Trophoblast cell (in vitro differentiated cells and primary cell): ENCODE results near the gene TMEM120B.

Experiments
- DNase-seq, 2 donors: peaks; one replicate each; pipeline ENCODE4 v3.0.0-alpha.2; 2016
- H2AFZ ChIP-seq: 2 replicates; pipeline ENCODE4 v1.6.1; 2013; ENCODE audit warnings: low read length, moderate library complexity, mild to moderate bottlenecking; ENCODE audit not compliant: insufficient read depth, poor library complexity
- H2AK5ac ChIP-seq: 2 replicates; pipeline ENCODE4 v1.6.1; 2013; ENCODE audit warnings: mild to moderate bottlenecking, low read length
- H2BK120ac ChIP-seq: 2 replicates; pipeline ENCODE4 v1.6.1; 2013; ENCODE audit warnings: low read length, mild to moderate bottlenecking, moderate library complexity; ENCODE audit not compliant: insufficient read depth, poor library complexity
- H2BK12ac ChIP-seq: 2 replicates; pipeline ENCODE4 v1.6.1; 2013; ENCODE audit warnings: mild to moderate bottlenecking, low read length, moderate library complexity
- H2BK5ac ChIP-seq: 2 replicates; pipeline ENCODE4 v1.6.1; 2013; ENCODE audit warnings: low read length, low read depth, moderate library complexity, mild to moderate bottlenecking; ENCODE audit not compliant: poor library complexity
- H3K14ac ChIP-seq: 2 replicates; pipeline ENCODE4 v1.6.1; 2013; ENCODE audit warnings: mild to moderate bottlenecking, low read length
- H3K18ac ChIP-seq: 2 replicates; pipeline ENCODE4 v1.6.1; 2013; ENCODE audit warnings: mild to moderate bottlenecking, low read length
- H3K23ac ChIP-seq: 2 replicates; pipeline ENCODE4 v1.6.1; 2013; ENCODE audit warnings: low read length
- H3K27ac ChIP-seq: 2 replicates; pipeline ENCODE4 v1.5.1; 2013; ENCODE audit warnings: low read depth, mild to moderate bottlenecking, inconsistent platforms, low read length, moderate library complexity
- H3K27me3 ChIP-seq: 2 replicates; pipeline ENCODE4 v1.6.1; 2013; ENCODE audit warnings: inconsistent platforms, mild to moderate bottlenecking, low read length, moderate library complexity; ENCODE audit not compliant: insufficient read depth
- H3K36me3 ChIP-seq, 2 experiments: 1 replicate in 1 of 2; 2 replicates in 1 of 2; pipeline ENCODE4 v1.6.1; 2013; ENCODE audit warnings: low read length in 2 of 2, mild to moderate bottlenecking in 2 of 2, moderate library complexity in 1 of 2; ENCODE audit not compliant: insufficient read depth in 2 of 2, control insufficient read depth in 1 of 2
- H3K4ac ChIP-seq: 2 replicates; pipeline ENCODE4 v1.6.1; 2013; ENCODE audit warnings: low read depth, mild to moderate bottlenecking, low read length, moderate library complexity
- H3K4me1 ChIP-seq, 2 experiments: 1 replicate in 1 of 2; 2 replicates in 1 of 2; pipeline ENCODE4 v1.6.1; 2013; ENCODE audit warnings: low read length in 2 of 2, mild to moderate bottlenecking in 2 of 2, moderate library complexity in 1 of 2; ENCODE audit not compliant: insufficient read depth in 2 of 2, control insufficient read depth in 1 of 2
- H3K4me2 ChIP-seq: 2 replicates; pipeline ENCODE4 v1.6.1; 2013; ENCODE audit warnings: inconsistent platforms, mild to moderate bottlenecking, low read length, moderate library complexity
- H3K4me3 ChIP-seq: 2 replicates; pipeline ENCODE4 v1.5.1; 2013; ENCODE audit warnings: mild to moderate bottlenecking, low read depth, low read length, inconsistent platforms
- H3K79me1 ChIP-seq: one replicate; pipeline ENCODE4 v1.6.1; 2013; ENCODE audit warnings: low read length
- H3K79me2 ChIP-seq: 2 replicates; pipeline ENCODE4 v1.6.1; 2013; ENCODE audit warnings: low read length, mild to moderate bottlenecking; ENCODE audit not compliant: control insufficient read depth, insufficient read depth, poor library complexity
- H3K9ac ChIP-seq: 2 replicates; pipeline ENCODE4 v1.6.1; 2013; ENCODE audit warnings: mild to moderate bottlenecking, low read length
- H3K9me3 ChIP-seq: 2 replicates; pipeline ENCODE4 v1.6.1; 2013; ENCODE audit warnings: low read depth, mild to moderate bottlenecking, control low read depth, inconsistent platforms, low read length; ENCODE audit not compliant: insufficient read depth
- H4K12ac ChIP-seq: 2 replicates; pipeline ENCODE4 v1.6.1; 2013; ENCODE audit warnings: low read depth, mild to moderate bottlenecking, low read length, moderate library complexity
- H4K8ac ChIP-seq: 2 replicates; pipeline ENCODE4 v1.6.1; 2013; ENCODE audit warnings: low read depth, mild to moderate bottlenecking, low read length, moderate library complexity
- H4K91ac ChIP-seq: one replicate; pipeline ENCODE4 v1.6.1; 2013; ENCODE audit warnings: low read depth, mild to moderate bottlenecking, low read length, moderate library complexity
- WGBS: extraction: QIAGEN DNeasy Blood & Tissue Kit; methylation state at CpG from one replicate; pipeline ENCODE4 v1.1.7; 2013; ENCODE audit warnings: missing lambda C conversion rate; ENCODE audit not compliant: insufficient read length, insufficient coverage; ENCODE audit errors: extremely low coverage; 5-methylcytosine and 5-hydroxymethylcytosine counted together

Gene TMEM120B

DNA sequence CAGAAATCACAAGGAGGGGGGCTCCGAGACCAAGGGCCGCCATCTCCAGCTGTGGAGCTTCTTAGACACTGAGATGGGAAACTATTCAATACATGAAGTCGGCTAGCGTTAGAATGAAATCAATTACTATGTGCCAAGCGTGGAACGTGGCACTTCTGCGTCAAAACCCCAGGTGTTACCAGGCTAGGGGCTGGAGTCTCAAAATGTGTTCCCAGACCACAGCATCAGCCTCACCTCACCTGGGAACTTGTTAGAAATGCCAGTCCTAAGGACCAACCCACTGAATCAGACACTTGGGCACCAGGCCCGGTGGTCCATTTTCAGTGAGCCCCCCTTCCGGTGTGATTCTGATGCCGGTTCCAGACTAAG, 86.2 kb downstream of the TMEM120B start:
- Histone ChIP-seq H4K12ac (no peak overlapping the region), H3K9me3 (no peaks in the 10 kb centered on the region), H2AK5ac (peak overlapping the region; percentile 28), H2BK120ac (no peak overlapping the region), H2AFZ (no peak overlapping the region), H3K14ac (peak overlapping the region; percentile 35), H3K4me3 (peak overlapping the region; percentile 54), H2BK12ac (peak overlapping the region; percentile 59), H2BK5ac (peak overlapping the region; percentile 85), H3K4me1 (peaks cover 26 to 43% of the 10 kb centered on the region in 2 experiments), H4K8ac (peak overlapping the region; percentile 40), H3K27ac (peak overlapping the region; percentile 82), H3K4ac (peak overlapping the region; percentile 6), H3K36me3 (peaks cover 18 to 31% of the 10 kb centered on the region in 2 experiments), H3K9ac (peak overlapping the region; percentile 25), H3K79me1 (peaks cover 52% of the 10 kb centered on the region), H4K91ac (peak overlapping the region; percentile 47), H3K79me2 (peaks cover 39% of the 10 kb centered on the region), H3K18ac (peak overlapping the region; percentile 26), H3K4me2 (peak overlapping the region; percentile 63), H3K27me3 (no peaks in the 10 kb centered on the region), H3K23ac (no peak overlapping the region)
- peak in 1 of 2 donors; percentile 44 for DNase-seq
- no CpG with 5 or more reads among the region's 10 CpGs for WGBS

DNA sequence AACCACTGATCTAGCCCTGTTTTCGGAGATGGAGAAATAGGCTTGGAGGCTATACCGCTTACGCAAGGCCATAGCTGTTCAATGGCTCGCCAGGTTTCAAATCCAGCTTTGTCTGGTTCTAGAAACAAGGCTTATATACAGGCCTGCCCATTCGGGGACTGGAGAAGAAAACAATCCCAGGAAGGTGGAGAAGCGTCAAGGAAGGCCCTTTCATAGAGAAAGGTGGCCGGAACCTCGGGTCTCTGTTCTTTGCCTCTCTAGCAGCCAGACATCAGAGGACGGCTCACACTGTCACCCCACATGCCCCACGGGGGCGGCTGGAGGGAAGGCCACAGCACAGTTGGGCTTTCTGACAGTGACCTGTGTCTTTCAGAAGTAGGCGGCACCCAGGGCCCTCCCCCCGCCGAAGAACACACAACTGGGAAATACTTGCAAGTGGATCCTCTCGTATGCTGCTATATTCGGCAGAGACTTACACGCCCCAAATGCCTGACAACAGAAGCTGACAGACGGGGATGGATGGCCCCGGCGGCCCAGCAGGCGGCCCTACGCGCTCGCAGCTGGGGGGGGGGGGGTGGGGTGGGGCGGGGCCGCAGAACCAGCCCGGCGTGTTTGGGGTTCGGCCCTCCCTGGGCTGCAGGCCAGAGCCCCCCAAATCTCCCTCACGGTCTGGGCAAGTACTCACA, 86.7 kb downstream of the TMEM120B start:
- peaks cover 18 to 31% of the 10 kb centered on the region in 2 experiments for H3K36me3 ChIP-seq
- peak; percentile 78 to 80 for DNase-seq
- H4K12ac ChIP-seq = peak overlapping the region; percentile 96
- peaks cover 37% of the 10 kb centered on the region for H3K79me2 ChIP-seq
- peak overlapping the region; percentile 95 for H4K8ac ChIP-seq
- H3K14ac ChIP-seq = peak overlapping the region; percentile 100
- peak overlapping the region; percentile 72 for H3K4me3 ChIP-seq
- H3K27ac ChIP-seq = peak overlapping the region; percentile 100
- peak overlapping the region; percentile 100 for H4K91ac ChIP-seq
- WGBS = no CpG with 5 or more reads among the region's 30 CpGs
- H2BK120ac ChIP-seq = peak overlapping the region; percentile 96
- H3K9me3 ChIP-seq = no peaks in the 10 kb centered on the region
- H2AFZ ChIP-seq = peak overlapping the region; percentile 72
- H3K4me2 ChIP-seq = peak overlapping the region; percentile 78
- H3K23ac ChIP-seq = no peak overlapping the region
- H3K27me3 ChIP-seq = no peaks in the 10 kb centered on the region
- peak overlapping the region; percentile 100 for H2BK5ac ChIP-seq
- peaks cover 23 to 39% of the 10 kb centered on the region in 2 experiments for H3K4me1 ChIP-seq
- peak overlapping the region; percentile 99 for H3K18ac ChIP-seq
- H2BK12ac ChIP-seq = peak overlapping the region; percentile 91
- peak overlapping the region; percentile 80 for H3K9ac ChIP-seq
- peak overlapping the region; percentile 99 for H3K4ac ChIP-seq
- H2AK5ac ChIP-seq = peak overlapping the region; percentile 100
- H3K79me1 ChIP-seq = peaks cover 51% of the 10 kb centered on the region

DNA sequence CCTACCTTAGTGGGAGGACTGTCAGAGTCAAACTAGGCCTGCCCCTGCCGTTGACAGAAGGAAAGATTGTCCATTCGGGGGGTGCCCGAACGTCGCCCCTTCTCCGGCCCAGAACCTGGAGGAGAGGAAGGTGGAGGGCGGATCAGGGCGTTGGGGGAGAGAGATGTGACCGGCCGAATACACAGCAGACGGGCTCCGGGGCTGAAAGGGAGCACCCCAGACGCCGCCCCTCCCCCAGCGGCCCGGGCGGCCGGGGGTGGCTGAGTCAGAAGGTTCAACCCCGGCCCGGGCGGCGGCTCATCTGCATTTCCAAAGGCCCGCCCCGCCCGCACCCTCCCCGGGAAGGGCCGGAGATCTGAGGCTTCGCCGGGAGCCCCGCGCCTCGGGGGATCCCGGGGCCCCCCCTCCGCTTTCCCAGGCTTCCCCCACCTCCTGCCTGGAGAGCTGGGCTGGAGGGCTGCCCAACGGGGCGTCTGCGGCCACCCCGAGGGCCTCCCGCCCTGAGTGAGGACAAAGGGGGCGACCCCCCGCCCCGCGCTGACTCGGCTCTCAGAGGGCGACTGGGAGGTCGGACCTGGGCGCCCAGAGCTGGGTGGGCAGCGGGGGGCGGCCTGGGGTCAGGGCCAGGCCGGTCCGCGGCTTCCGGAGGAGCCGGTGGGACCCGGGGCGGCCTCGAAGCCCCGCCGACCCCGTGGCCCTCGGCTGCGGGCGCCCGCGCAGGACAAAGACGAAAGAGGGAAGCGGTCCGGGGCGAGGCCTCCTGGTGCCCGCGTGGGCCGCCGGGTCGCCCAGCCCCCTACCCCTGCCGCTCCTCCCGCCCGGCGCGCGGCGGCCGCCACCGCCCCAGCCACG, 87.5 kb downstream of the TMEM120B start:
- Histone ChIP-seq H2BK120ac (peak overlapping the region; percentile 96), H2BK12ac (peak overlapping the region; percentile 91)
- WGBS = no CpG with 5 or more reads among the region's 84 CpGs

More for the DNA sequence above, 87.5 kb downstream of the TMEM120B start:
- Histone ChIP-seq H2AK5ac (peak overlapping the region; percentile 100), H3K4me3 (peak overlapping the region; percentile 74), H3K4ac (peak overlapping the region; percentile 100), H3K79me1 (peaks cover 49% of the 10 kb centered on the region), H3K27me3 (no peaks in the 10 kb centered on the region), H4K8ac (peak overlapping the region; percentile 99), H3K4me2 (peak overlapping the region; percentile 78), H3K27ac (peak overlapping the region; percentile 100), H3K23ac (no peak overlapping the region), H4K12ac (peak overlapping the region; percentile 96), H3K14ac (peak overlapping the region; percentile 100), H3K36me3 (peaks cover 18 to 29% of the 10 kb centered on the region in 2 experiments), H3K79me2 (peaks cover 44% of the 10 kb centered on the region), H3K18ac (peak overlapping the region; percentile 99), H3K9me3 (no peaks in the 10 kb centered on the region), H3K9ac (peak overlapping the region; percentile 99), H4K91ac (peak overlapping the region; percentile 100), H3K4me1 (peaks cover 18 to 33% of the 10 kb centered on the region in 2 experiments), H2BK5ac (peak overlapping the region; percentile 100), H2AFZ (peak overlapping the region; percentile 84)
- peak; percentile 81 to 86 for DNase-seq
